Testis (tissue), 3 donors: ENCODE results near the gene SVIL. TPM values are rescaled to one million over a fixed set of nuclear protein-coding genes. Genes with fewer than 3 reads are reported as not detected.

Experiments
- DNase-seq: peaks from one replicate; pipeline ENCODE4 v3.0.0-alpha.2; 2019
- H3K27ac ChIP-seq, 2 donors: fragments of 200-600 bp; sonication (generic); one replicate each; pipeline ENCODE4 v1.5.1; 2019
- H3K27me3 ChIP-seq: fragments of 200-600 bp; sonication (generic); one replicate; pipeline ENCODE4 v1.5.1; 2019
- H3K36me3 ChIP-seq: fragments of 200-600 bp; sonication (generic); one replicate; pipeline ENCODE4 v1.5.1; 2017; ENCODE audit warnings: low read depth; ENCODE audit errors: missing control alignments
- H3K4me1 ChIP-seq: fragments of 200-600 bp; sonication (generic); one replicate; pipeline ENCODE4 v1.5.1; 2019
- H3K4me3 ChIP-seq, 2 donors: fragments of 200-600 bp; sonication (generic); one replicate each; pipeline ENCODE4 v1.5.1; 2017 to 2019
- H3K9me3 ChIP-seq: fragments of 200-600 bp; sonication (generic); one replicate; pipeline ENCODE4 v1.5.1; 2017
- POLR2A ChIP-seq: fragments of 450-650 bp; IDR thresholded peaks from one replicate; pipeline ENCODE4 v1.6.1; 2017; ENCODE audit warnings: antibody characterized with exemption, mild to moderate bottlenecking, moderate library complexity
- WGBS, 2 donors: methylation state at CpG; one replicate each; pipeline ENCODE4 v1.1.5; 2018; 5-methylcytosine and 5-hydroxymethylcytosine counted together
- intact Hi-C: fragments of 100-400 bp; cut with DNase I; formaldehyde crosslinking; loops from one replicate; pipeline ENCODE4 v1.15.1; 2023; ENCODE audit warnings: low total_unique reads
- polyA plus RNA-seq: library from polyadenylated mRNA; stranded (reverse); fragments of 350-450 nt; fragmentation: Illumina TruSeq; extraction: RNeasy Lipid Tissue Mini Kit (QIAGEN cat#74804); gene quantifications from one replicate; pipeline ENCODE4 v1.2.3, GENCODE V29; 2014; ENCODE audit warnings: low read depth, low replicate concordance; ENCODE audit not compliant: insufficient read depth
- total RNA-seq, 2 donors: library from RNA; depleted of rRNA; stranded (reverse); fragments of >200 nt; gene quantifications; one replicate each; pipeline ENCODE4 v1.2.3, GENCODE V29; 2016
- TF ChIP-seq, protein P1 (sequence below), 3 experiments: fragments of 450-650 bp in 2 of 3; fragments of 200-600 bp in 1 of 3; sonication (generic) in 1 of 3; IDR thresholded peaks; one replicate each; pipeline ENCODE4 v1.5.1; 2016 to 2019; ENCODE audit warnings: antibody characterized with exemption in 3 of 3, mild to moderate bottlenecking in 2 of 3, moderate library complexity in 1 of 3

The SVIL gene
- total and polyA plus RNA-seq, 3 donors from 2014 or later = 44.7 to 67.6 (median 63.1) TPM

DNA sequence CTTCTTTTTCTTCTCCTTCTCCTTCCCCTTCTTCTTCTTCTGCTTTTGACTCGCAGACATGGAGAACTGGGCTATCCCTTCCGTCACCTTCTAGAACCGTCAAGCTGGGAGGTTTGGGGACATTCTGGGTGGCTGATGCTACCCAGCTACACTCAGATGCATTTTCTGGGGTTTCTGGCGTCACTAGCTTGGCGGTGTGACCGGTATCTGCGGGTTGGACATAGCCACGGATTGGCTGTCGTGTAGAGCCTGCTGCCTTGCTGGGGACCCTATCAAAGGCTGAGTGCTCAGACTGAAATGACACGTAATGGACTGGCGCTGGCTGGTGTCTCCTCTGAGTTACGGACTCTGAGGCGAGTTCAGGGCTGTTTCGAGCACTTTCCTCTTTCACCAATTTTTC, 101.7 kb downstream of the SVIL start:
- TF ChIP-seq, protein P1, sequence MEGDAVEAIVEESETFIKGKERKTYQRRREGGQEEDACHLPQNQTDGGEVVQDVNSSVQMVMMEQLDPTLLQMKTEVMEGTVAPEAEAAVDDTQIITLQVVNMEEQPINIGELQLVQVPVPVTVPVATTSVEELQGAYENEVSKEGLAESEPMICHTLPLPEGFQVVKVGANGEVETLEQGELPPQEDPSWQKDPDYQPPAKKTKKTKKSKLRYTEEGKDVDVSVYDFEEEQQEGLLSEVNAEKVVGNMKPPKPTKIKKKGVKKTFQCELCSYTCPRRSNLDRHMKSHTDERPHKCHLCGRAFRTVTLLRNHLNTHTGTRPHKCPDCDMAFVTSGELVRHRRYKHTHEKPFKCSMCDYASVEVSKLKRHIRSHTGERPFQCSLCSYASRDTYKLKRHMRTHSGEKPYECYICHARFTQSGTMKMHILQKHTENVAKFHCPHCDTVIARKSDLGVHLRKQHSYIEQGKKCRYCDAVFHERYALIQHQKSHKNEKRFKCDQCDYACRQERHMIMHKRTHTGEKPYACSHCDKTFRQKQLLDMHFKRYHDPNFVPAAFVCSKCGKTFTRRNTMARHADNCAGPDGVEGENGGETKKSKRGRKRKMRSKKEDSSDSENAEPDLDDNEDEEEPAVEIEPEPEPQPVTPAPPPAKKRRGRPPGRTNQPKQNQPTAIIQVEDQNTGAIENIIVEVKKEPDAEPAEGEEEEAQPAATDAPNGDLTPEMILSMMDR (IDR thresholded peaks at IDR 0.05) = no peak
- TF ChIP-seq POLR2A = no peak
- intact Hi-C loops = no loop called here
- Histone ChIP-seq H3K9me3 (no peaks in the 10 kb centered on the region), H3K27ac (no peak overlapping the region), H3K4me1 (peaks cover 25% of the 10 kb centered on the region), H3K4me3 (no peak overlapping the region), H3K27me3 (no peaks in the 10 kb centered on the region), H3K36me3 (no peaks in the 10 kb centered on the region)
- DNase-seq = no peak
- 86 to 94% methylated on average over 14 of the region's 14 CpGs for WGBS, 2 donors

DNA sequence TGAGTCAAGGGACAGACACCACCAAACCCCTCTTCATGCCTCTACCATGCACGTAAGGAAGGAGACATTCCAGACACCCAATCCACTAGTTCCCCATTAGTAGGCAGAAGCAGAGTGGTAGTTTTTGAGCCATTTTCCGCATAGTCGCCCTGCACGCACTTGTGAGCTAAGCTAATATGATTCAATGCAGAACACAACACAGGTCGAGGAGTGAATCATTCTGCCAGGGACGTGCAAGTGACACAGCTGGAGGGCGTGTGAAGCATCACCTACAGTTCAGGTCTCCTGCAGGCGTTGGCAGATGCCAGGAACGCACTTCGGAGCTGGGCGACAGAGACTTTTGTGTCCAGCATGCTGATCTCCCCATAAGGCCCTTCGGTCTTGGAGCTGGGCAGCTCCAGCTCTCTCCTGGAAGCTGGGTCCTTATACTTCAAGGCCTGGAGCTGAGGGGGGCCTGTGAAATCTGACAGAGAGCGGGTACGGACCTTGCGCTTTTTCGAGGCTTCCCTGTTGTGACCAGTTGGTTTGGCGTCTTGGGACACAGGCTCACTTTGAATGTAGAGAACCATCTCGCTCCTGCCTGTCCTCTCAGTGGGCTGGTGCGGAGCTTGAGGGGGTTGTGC, 102.4 kb downstream of the SVIL start:
- Histone ChIP-seq H3K27me3 (no peaks in the 10 kb centered on the region), H3K27ac (no peak overlapping the region), H3K36me3 (no peaks in the 10 kb centered on the region), H3K4me1 (peaks cover 20% of the 10 kb centered on the region), H3K4me3 (no peak overlapping the region), H3K9me3 (no peaks in the 10 kb centered on the region)
- TF ChIP-seq POLR2A = no peak
- TF ChIP-seq, protein P1 (IDR thresholded peaks at IDR 0.05) = no peak
- 83 to 94% methylated on average over 18 to 19 of the region's 19 CpGs for WGBS, 2 donors
- intact Hi-C loops = no loop called here
- DNase-seq = no peak

DNA sequence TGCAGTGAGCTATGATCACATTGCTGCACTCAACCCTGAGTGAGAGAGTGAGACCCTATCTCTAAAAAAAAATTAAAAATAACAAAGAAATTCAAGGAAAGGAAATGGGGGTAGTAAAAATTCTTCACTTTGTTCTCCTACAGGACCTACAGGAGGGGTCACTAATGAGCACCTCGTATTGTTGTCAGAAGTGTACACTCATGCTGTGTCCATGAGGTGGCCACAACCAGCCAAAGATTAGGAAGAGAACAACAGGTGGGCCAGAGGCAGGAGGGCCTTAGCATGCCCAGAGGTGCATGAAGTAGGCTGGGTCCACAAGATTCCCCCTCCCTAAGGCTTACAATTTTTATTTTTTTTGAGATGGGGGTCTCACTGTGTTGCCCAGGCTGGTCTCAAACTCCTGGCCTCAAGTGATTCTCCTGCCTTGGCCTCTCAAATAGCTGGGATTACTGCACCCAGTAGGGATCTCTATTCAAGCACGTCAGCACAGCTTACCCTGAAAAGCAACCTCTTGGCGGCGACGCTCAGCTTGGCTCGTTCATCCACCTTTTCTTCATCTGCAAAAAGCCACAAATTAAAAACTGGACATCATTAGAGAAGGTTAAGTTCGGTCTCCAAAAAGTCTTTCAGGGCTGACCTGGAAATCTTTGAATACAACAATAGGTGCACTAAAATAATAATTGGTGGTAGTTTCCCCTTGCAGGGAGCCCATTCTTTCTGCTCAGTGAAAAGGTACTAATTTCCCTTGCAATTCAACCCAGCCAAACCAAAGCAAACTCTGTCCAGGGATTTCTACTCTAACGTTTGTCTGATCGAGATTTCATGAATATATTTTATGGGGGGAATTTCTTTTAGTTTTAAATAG, 104.4 kb downstream of the SVIL start:
- Histone ChIP-seq H3K4me3 (no peak overlapping the region), H3K27ac (no peak overlapping the region), H3K27me3 (no peaks in the 10 kb centered on the region), H3K36me3 (no peaks in the 10 kb centered on the region), H3K9me3 (no peaks in the 10 kb centered on the region), H3K4me1 (peaks cover 14% of the 10 kb centered on the region)
- no peak for DNase-seq
- 82 to 83% methylated on average over 9 of the region's 9 CpGs for WGBS, 2 donors
- TF ChIP-seq, protein P1 (IDR thresholded peaks at IDR 0.05) = no peak
- TF ChIP-seq POLR2A = no peak
- intact Hi-C loops = no loop called here

DNA sequence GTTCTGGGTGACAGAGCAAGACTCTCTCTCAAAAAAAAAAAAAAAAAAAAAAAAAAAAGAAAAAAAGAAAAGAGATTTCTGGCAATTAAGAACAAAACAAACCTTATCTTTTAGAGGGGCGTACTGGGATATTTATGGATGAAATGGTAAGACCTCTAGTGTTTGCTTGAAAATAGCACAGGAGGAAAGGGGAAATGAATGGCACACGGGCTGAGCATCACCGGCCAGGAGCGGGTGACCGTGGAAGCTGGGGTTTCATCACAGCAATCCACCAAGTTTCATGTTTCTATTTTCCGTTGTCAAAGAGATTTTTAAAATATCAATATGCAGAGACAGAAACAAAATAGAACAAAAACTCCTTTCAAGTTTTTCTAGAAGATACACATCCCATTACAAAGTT, 105.6 kb downstream of the SVIL start:
- intact Hi-C loops = no loop called here
- no peaks in the 10 kb centered on the region for H3K9me3 ChIP-seq
- WGBS, 2 donors = 70 to 88% methylated on average over 6 of the region's 6 CpGs
- TF ChIP-seq, protein P1 (IDR thresholded peaks at IDR 0.05) = no peak
- no peak for TF ChIP-seq POLR2A
- no peak overlapping the region for H3K4me3 ChIP-seq
- no peaks in the 10 kb centered on the region for H3K27me3 ChIP-seq
- H3K36me3 ChIP-seq = no peaks in the 10 kb centered on the region
- H3K27ac ChIP-seq = no peak overlapping the region
- H3K4me1 ChIP-seq = peaks cover 4% of the 10 kb centered on the region
- DNase-seq = no peak
